Articular chondrocyte of knee joint (primary cell): ENCODE data around the gene GDF15. TPM values are rescaled to one million over a fixed set of nuclear protein-coding genes. Genes with fewer than 3 reads are reported as not detected.

Experiments
- small RNA-seq: library from RNA; depleted of rRNA; stranded (forward); fragments of <200 nt; gene quantifications from one replicate; pipeline ENCODE3, GENCODE V24; 2012
- total RNA-seq: library from RNA; depleted of rRNA; stranded (reverse); fragments of >200 nt; gene quantifications from 2 replicates; pipeline ENCODE4 v1.2.3, GENCODE V29; 2012

Gene GDF15
- 31.0 and 32.9 TPM in 2 replicates for total RNA-seq

GRCh38 chr19:18385675-18386542 is at the start of gene GDF15:
GDF15 (plus strand) TSS chr19:18386158; CDS start chr19:18386190, 32 bp downstream.

GRCh38 chr19:18340190-18340989 is 45.6 kb upstream of the GDF15 start, which contains the start of gene PGPEP1:
PGPEP1 (plus strand) TSS chr19:18340598; CDS start chr19:18340682, 84 bp downstream.

GRCh38 chr19:18397242-18398202 is 11.6 kb downstream of the GDF15 start, which contains the start of gene LRRC25:
LRRC25 (minus strand) TSS chr19:18397622; CDS start chr19:18396963, 659 bp downstream.

GRCh38 chr19:18419195-18419698 is 33.3 kb downstream of the GDF15 start, which contains the start of gene SSBP4:
SSBP4 (plus strand) TSS chr19:18419398; CDS start chr19:18419649, 251 bp downstream.

GRCh38 chr19:18437491-18438330 is 51.8 kb downstream of the GDF15 start, which contains the start of gene ISYNA1:
ISYNA1 (minus strand) TSS chr19:18438133; CDS start chr19:18437979, 154 bp downstream.

Small RNA genes within 50 kb of the gene (small RNA-seq; reads per million reads assigned to genes)
- not detected for gene MIR3189

Other genes starting within 250 kb of the GDF15 start
- gene PIK3R2, start 233.0 kb upstream of the GDF15 start, total RNA-seq, result 22.7 and 30.7 TPM in 2 replicates
- 9.3 and 11.3 TPM in 2 replicates for gene IFI30, start 212.3 kb upstream of the GDF15 start, total RNA-seq
- gene MPV17L2, start 192.9 kb upstream of the GDF15 start, total RNA-seq, result 6.2 and 8.1 TPM in 2 replicates
- gene RAB3A, start 182.1 kb upstream of the GDF15 start, total RNA-seq, result 0.65 and 1.2 TPM in 2 replicates
- under 0.01 and 0.22 TPM in 2 replicates for gene PDE4C, start 159.7 kb upstream of the GDF15 start, total RNA-seq
- gene IQCN, start 111.7 kb upstream of the GDF15 start, total RNA-seq, result 1.3 and 2.1 TPM in 2 replicates
- gene JUND, start 104.5 kb upstream of the GDF15 start, total RNA-seq, result 63.7 and 69.0 TPM in 2 replicates
- 77.4 and 80.5 TPM in 2 replicates for gene LSM4, start 63.1 kb upstream of the GDF15 start, total RNA-seq
- 23.5 and 28.8 TPM in 2 replicates for gene PGPEP1, start 45.6 kb upstream of the GDF15 start, total RNA-seq
- 0.22 and 0.39 TPM in 2 replicates for gene LRRC25, start 11.5 kb downstream of the GDF15 start, total RNA-seq
- gene SSBP4, start 33.2 kb downstream of the GDF15 start, total RNA-seq, result 54.4 and 65.7 TPM in 2 replicates
- gene ISYNA1, start 52.0 kb downstream of the GDF15 start, total RNA-seq, result 8.5 and 9.3 TPM in 2 replicates
- gene ELL, start 135.9 kb downstream of the GDF15 start, total RNA-seq, result 12.4 and 13.8 TPM in 2 replicates
- 228 and 230 TPM in 2 replicates for gene FKBP8, start 157.4 kb downstream of the GDF15 start, total RNA-seq
- gene KXD1, start 171.7 kb downstream of the GDF15 start, total RNA-seq, result 91.9 and 110 TPM in 2 replicates
- 577 and 674 TPM in 2 replicates for gene UBA52, start 185.7 kb downstream of the GDF15 start, total RNA-seq
- gene REX1BD, start 202.6 kb downstream of the GDF15 start, total RNA-seq, result 33.5 and 34.6 TPM in 2 replicates
- 49.8 and 60.5 TPM in 2 replicates for gene CRLF1, start 220.6 kb downstream of the GDF15 start, total RNA-seq
- 0.65 and 1.3 TPM in 2 replicates for gene TMEM59L, start 226.7 kb downstream of the GDF15 start, total RNA-seq